ENCODE measurements around the gene CHRNB1.

The CHRNB1 gene

GRCh38 chr17:7444682-7445618 lies at the start of gene CHRNB1:
CHRNB1 (plus strand) TSS chr17:7445061; CDS start chr17:7445128, 67 bp downstream.
- DNase-seq, result peak; percentile 79

GRCh38 chr17:7396147-7396546 lies 48.7 kb upstream of the CHRNB1 start:
- DNase-seq, result no peak

GRCh38 chr17:7398612-7399011 lies 46.2 kb upstream of the CHRNB1 start:
- DNase-seq, result no peak

GRCh38 chr17:7403043-7403726 lies 41.7 kb upstream of the CHRNB1 start:
- no peak for DNase-seq

GRCh38 chr17:7403727-7403976 lies 41.2 kb upstream of the CHRNB1 start:
- no peak for DNase-seq

GRCh38 chr17:7403977-7404736 lies 40.7 kb upstream of the CHRNB1 start, which contains the start of gene TMEM256:
TMEM256 (minus strand) TSS chr17:7404097; CDS start chr17:7404084, 13 bp downstream.
- peak; percentile 100 for DNase-seq

- DNase-seq, result no peak
These were observed 40.0 kb upstream of the CHRNB1 start for GRCh38 chr17:7404737-7405349.

- no peak for DNase-seq
These were observed 39.3 kb upstream of the CHRNB1 start for GRCh38 chr17:7405350-7406234.

- no peak for DNase-seq
These were observed 38.5 kb upstream of the CHRNB1 start for GRCh38 chr17:7406235-7406825.

- DNase-seq, result no peak
These were observed 37.8 kb upstream of the CHRNB1 start for GRCh38 chr17:7407082-7407481.

- DNase-seq, result no peak
These were observed 37.2 kb upstream of the CHRNB1 start, which contains the start of gene NLGN2 for GRCh38 chr17:7407485-7408251. NLGN2 (plus strand) TSS chr17:7407845; CDS start chr17:7408256, 411 bp downstream.

- DNase-seq, result no peak
These were observed 36.6 kb upstream of the CHRNB1 start for GRCh38 chr17:7408252-7408727.

GRCh38 chr17:7408863-7409262 lies 36.0 kb upstream of the CHRNB1 start:
- no peak for DNase-seq

- no peak for DNase-seq
These were observed 35.1 kb upstream of the CHRNB1 start for GRCh38 chr17:7409716-7410115.

- no peak for DNase-seq
These were observed 34.0 kb upstream of the CHRNB1 start for GRCh38 chr17:7410634-7411426.

- DNase-seq, result no peak
These were observed 33.5 kb upstream of the CHRNB1 start for GRCh38 chr17:7411427-7411750.

- no peak for DNase-seq
These were observed 31.4 kb upstream of the CHRNB1 start for GRCh38 chr17:7413346-7413985.

GRCh38 chr17:7414837-7415236 lies 30.0 kb upstream of the CHRNB1 start:
- no peak for DNase-seq

GRCh38 chr17:7415784-7416183 lies 29.1 kb upstream of the CHRNB1 start:
- DNase-seq, result no peak
